SU-DHL-6 (cell line): ENCODE results near the gene TMEM134.

Experiments used
- H2AFZ ChIP-seq: fragments of 200-600 bp; sonication (generic); 2 replicates; pipeline ENCODE4 v1.6.1; 2014; ENCODE audit warnings: low read depth, mild to moderate bottlenecking, moderate library complexity, mixed read lengths, antibody characterized with exemption, low read length; ENCODE audit not compliant: severe bottlenecking
- H3F3A ChIP-seq: fragments of 200-600 bp; shearing (Covaris generic); 2 replicates; pipeline ENCODE4 v1.6.0; 2016; ENCODE audit warnings: antibody characterized with exemption, mild to moderate bottlenecking; ENCODE audit not compliant: insufficient read depth
- H3K27ac ChIP-seq: fragments of 200-600 bp; sonication (generic); 2 replicates; pipeline ENCODE4 v1.5.1; 2016; ENCODE audit warnings: low read depth, mild to moderate bottlenecking, low read length, moderate library complexity, mixed read lengths
- H3K27me3 ChIP-seq: fragments of 200-600 bp; sonication (generic), shearing (Covaris generic); 2 replicates; pipeline ENCODE4 v1.6.0; 2014; ENCODE audit warnings: mild to moderate bottlenecking, low read length
- H3K36me3 ChIP-seq: fragments of 200-600 bp; sonication (generic); 2 replicates; pipeline ENCODE4 v1.6.1; 2014; ENCODE audit warnings: mild to moderate bottlenecking, low read length, mixed read lengths
- H3K4me2 ChIP-seq: fragments of 300-600, 200-600 bp; shearing (Covaris generic), sonication (generic); 2 replicates; pipeline ENCODE4 v1.6.0; 2014; ENCODE audit warnings: low read length, low read depth, mild to moderate bottlenecking; ENCODE audit not compliant: poor library complexity, severe bottlenecking
- H3K4me3 ChIP-seq: fragments of 200-600 bp; sonication (generic); 2 replicates; pipeline ENCODE4 v1.5.1; 2014; ENCODE audit warnings: antibody characterized with exemption, low read length, mild to moderate bottlenecking, mixed read lengths; ENCODE audit not compliant: insufficient read depth, poor library complexity, severe bottlenecking
- H3K79me2 ChIP-seq: fragments of 200-600 bp; sonication (generic); 2 replicates; pipeline ENCODE4 v1.6.1; 2014; ENCODE audit warnings: mild to moderate bottlenecking, low read length, moderate library complexity; ENCODE audit not compliant: insufficient read depth
- H3K9ac ChIP-seq: fragments of 200-600 bp; sonication (generic); 2 replicates; pipeline ENCODE4 v1.7.0; 2014; ENCODE audit warnings: mild to moderate bottlenecking, low read length
- H3K9me2 ChIP-seq: fragments of 200-600 bp; sonication (generic); replicated peaks from 2 replicates; pipeline ENCODE4 v1.6.1; 2014; ENCODE audit warnings: low read length; ENCODE audit not compliant: insufficient read depth
- H3K9me3 ChIP-seq: fragments of 200-600 bp; sonication (generic); 2 replicates; pipeline ENCODE4 v1.6.1; 2014; ENCODE audit warnings: low read length, mixed read lengths; ENCODE audit not compliant: insufficient read depth
- H4K20me1 ChIP-seq: fragments of 200-600 bp; sonication (generic); 2 replicates; pipeline ENCODE4 v1.6.1; 2014; ENCODE audit warnings: low read depth, mild to moderate bottlenecking, antibody characterized with exemption, low read length, moderate library complexity, mixed read lengths
- CTCF ChIP-seq: fragments of 200-600 bp; sonication (generic); IDR thresholded peaks from one replicate; pipeline ENCODE4 v1.5.1; 2017; ENCODE audit warnings: antibody characterized with exemption, mild to moderate bottlenecking, low read length, moderate library complexity; ENCODE audit not compliant: insufficient read depth, poor library complexity, severe bottlenecking
- EZH2phosphoT487 ChIP-seq: fragments of 200-600 bp; sonication (generic), shearing (Covaris generic); conservative IDR thresholded peaks from 2 replicates; pipeline ENCODE4 v1.6.1; 2018; ENCODE audit warnings: mild to moderate bottlenecking, antibody characterized with exemption, low read length, moderate library complexity, mixed read lengths

The TMEM134 gene

GRCh38 chr11:67490727-67491065, 21.6 kb upstream of the TMEM134 start:
- H3K9ac ChIP-seq: no peak overlapping the region
- H2AFZ ChIP-seq: no peak overlapping the region
- no peaks in the 10 kb centered on the region for H3K36me3 ChIP-seq
- H3K27me3 ChIP-seq: no peaks in the 10 kb centered on the region
- no peak overlapping the region for H3K4me3 ChIP-seq
- TF ChIP-seq CTCF (no peak), EZH2phosphoT487 (no peak)
- no peaks in the 10 kb centered on the region for H4K20me1 ChIP-seq
- no peaks in the 10 kb centered on the region for H3F3A ChIP-seq
- H3K27ac ChIP-seq: no peak overlapping the region
- peaks cover 10% of the 10 kb centered on the region for H3K79me2 ChIP-seq
- H3K9me3 ChIP-seq: no peaks in the 10 kb centered on the region
- H3K4me2 ChIP-seq: no peak overlapping the region
- no peaks in the 10 kb centered on the region for H3K9me2 ChIP-seq

- TF ChIP-seq EZH2phosphoT487 (no peak), CTCF (no peak)
- Histone ChIP-seq H3K9ac (no peak overlapping the region), H3K9me3 (no peaks in the 10 kb centered on the region), H3K36me3 (no peaks in the 10 kb centered on the region), H3K4me3 (no peak overlapping the region), H3K27me3 (no peaks in the 10 kb centered on the region), H3K4me2 (no peak overlapping the region), H3F3A (peaks cover 6% of the 10 kb centered on the region), H3K9me2 (no peaks in the 10 kb centered on the region), H2AFZ (no peak overlapping the region), H3K79me2 (peaks cover 10% of the 10 kb centered on the region), H3K27ac (no peak overlapping the region), H4K20me1 (no peaks in the 10 kb centered on the region)
These were observed 21.1 kb upstream of the TMEM134 start for GRCh38 chr11:67489885-67490726.

- TF ChIP-seq CTCF (no peak), EZH2phosphoT487 (no peak)
- H4K20me1 ChIP-seq: no peaks in the 10 kb centered on the region
- H3K9me3 ChIP-seq: no peaks in the 10 kb centered on the region
- no peaks in the 10 kb centered on the region for H3K36me3 ChIP-seq
- H2AFZ ChIP-seq: no peak overlapping the region
- H3K9ac ChIP-seq: no peak overlapping the region
- H3K79me2 ChIP-seq: peaks cover 10% of the 10 kb centered on the region
- H3K9me2 ChIP-seq: no peaks in the 10 kb centered on the region
- no peaks in the 10 kb centered on the region for H3K27me3 ChIP-seq
- H3K4me2 ChIP-seq: no peak overlapping the region
- no peak overlapping the region for H3K27ac ChIP-seq
- peaks cover 13% of the 10 kb centered on the region for H3F3A ChIP-seq
- H3K4me3 ChIP-seq: no peak overlapping the region
These were observed 20.3 kb upstream of the TMEM134 start for GRCh38 chr11:67489203-67489884.
